WTC11 (cell line): Measurements from ENCODE around the gene SLC17A2. TPM values are rescaled to one million over a fixed set of nuclear protein-coding genes. Genes with fewer than 3 reads are reported as not detected.
A peak's percentile ranks its signal among the peaks of the same experiment; 100 is the strongest.

ENCODE experiments used
- ARID4B ChIP-seq: sonication (generic); formaldehyde crosslinking; IDR thresholded peaks from 2 replicates; pipeline ENCODE4 v1.8.0; 2023; ENCODE audit warnings: missing genetic modification reagents, mild to moderate bottlenecking, borderline replicate concordance
- ATF1 ChIP-seq: sonication (generic); formaldehyde crosslinking; IDR thresholded peaks from 2 replicates; pipeline ENCODE4 v1.8.1; 2023; ENCODE audit warnings: mild to moderate bottlenecking, moderate library complexity, missing genetic modification reagents
- ATF6 ChIP-seq: sonication (generic); formaldehyde crosslinking; IDR thresholded peaks from 2 replicates; pipeline ENCODE4 v1.8.1; 2023; ENCODE audit warnings: mild to moderate bottlenecking, missing genetic modification reagents
- CREB1 ChIP-seq: sonication (generic); formaldehyde crosslinking; IDR thresholded peaks from 2 replicates; pipeline ENCODE4 v1.8.0; 2023; ENCODE audit warnings: mild to moderate bottlenecking, missing genetic modification reagents
- EMX1 ChIP-seq: fragments of 250-450 bp; sonication (Bioruptor Pico); IDR thresholded peaks from 2 replicates; pipeline ENCODE4 v1.8.0; 2021; ENCODE audit warnings: mild to moderate bottlenecking
- FOXP1 ChIP-seq: sonication (generic); formaldehyde crosslinking; IDR thresholded peaks from 2 replicates; pipeline ENCODE4 v1.8.0; 2022; ENCODE audit warnings: missing genetic modification reagents, mild to moderate bottlenecking, moderate library complexity, borderline replicate concordance
- GRHL2 ChIP-seq: fragments of 250-450 bp; sonication (Bioruptor Pico); IDR thresholded peaks from 2 replicates; pipeline ENCODE4 v1.8.0; 2022; ENCODE audit warnings: mild to moderate bottlenecking, moderate library complexity; ENCODE audit not compliant: insufficient replicate concordance, severe bottlenecking
- HMGA2 ChIP-seq: fragments of 250-450 bp; sonication (Bioruptor Pico); IDR thresholded peaks from 2 replicates; pipeline ENCODE4 v1.4.0; 2021; ENCODE audit warnings: mild to moderate bottlenecking, moderate library complexity
- IRF1 ChIP-seq: sonication (generic); formaldehyde crosslinking; IDR thresholded peaks from 2 replicates; pipeline ENCODE4 v1.8.0; 2023; ENCODE audit warnings: missing genetic modification reagents
- JAZF1 ChIP-seq: fragments of 250-450 bp; sonication (Bioruptor Pico); IDR thresholded peaks from 2 replicates; pipeline ENCODE4 v1.9.0; 2021; ENCODE audit warnings: moderate library complexity, mild to moderate bottlenecking, inconsistent platforms
- OVOL2 ChIP-seq: fragments of 250-450 bp; sonication (Bioruptor Pico); IDR thresholded peaks from 2 replicates; pipeline ENCODE4 v1.9.0; 2021; ENCODE audit warnings: mild to moderate bottlenecking, borderline replicate concordance
- PRDM15 ChIP-seq: sonication (generic); formaldehyde crosslinking; IDR thresholded peaks from 2 replicates; pipeline ENCODE4 v1.8.0; 2022; ENCODE audit warnings: missing genetic modification reagents
- PRRX2 ChIP-seq: fragments of 250-450 bp; sonication (Bioruptor Pico); IDR thresholded peaks from 2 replicates; pipeline ENCODE4 v1.8.0; 2021; ENCODE audit warnings: mild to moderate bottlenecking
- SMAD4 ChIP-seq: sonication (generic); formaldehyde crosslinking; IDR thresholded peaks from 2 replicates; pipeline ENCODE4 v1.8.0; 2022; ENCODE audit warnings: mild to moderate bottlenecking, missing genetic modification reagents
- SOX15 ChIP-seq: fragments of 250-450 bp; sonication (Bioruptor Pico); IDR thresholded peaks from 2 replicates; pipeline ENCODE4 v1.9.0; 2021; ENCODE audit warnings: mild to moderate bottlenecking
- STAT6 ChIP-seq: sonication (generic); formaldehyde crosslinking; conservative IDR thresholded peaks from 2 replicates; pipeline ENCODE4 v1.8.1; 2023; ENCODE audit warnings: mild to moderate bottlenecking, low read depth, missing genetic modification reagents, moderate library complexity
- USF1 ChIP-seq: sonication (generic); formaldehyde crosslinking; IDR thresholded peaks from 2 replicates; pipeline ENCODE4 v1.8.0; 2022; ENCODE audit warnings: mild to moderate bottlenecking, missing genetic modification reagents
- ZBTB43 ChIP-seq: sonication (generic); formaldehyde crosslinking; IDR thresholded peaks from 2 replicates; pipeline ENCODE4 v1.8.1; 2023; ENCODE audit warnings: mild to moderate bottlenecking, missing genetic modification reagents
- ZNF138 ChIP-seq: sonication (generic); formaldehyde crosslinking; conservative IDR thresholded peaks from 2 replicates; pipeline ENCODE4 v1.8.1; 2022; ENCODE audit warnings: mild to moderate bottlenecking, moderate library complexity, missing genetic modification reagents
- ZNF263 ChIP-seq: sonication (generic); formaldehyde crosslinking; IDR thresholded peaks from 2 replicates; pipeline ENCODE4 v1.8.1; 2022; ENCODE audit warnings: low read depth, mild to moderate bottlenecking, moderate library complexity, missing genetic modification reagents
- ZNF396 ChIP-seq: fragments of 250-450 bp; sonication (Bioruptor Pico); IDR thresholded peaks from 2 replicates; pipeline ENCODE4 v1.8.0; 2021; ENCODE audit warnings: mild to moderate bottlenecking, moderate library complexity, borderline replicate concordance
- ZNF671 ChIP-seq: fragments of 250-450 bp; sonication (Bioruptor Pico); IDR thresholded peaks from 2 replicates; pipeline ENCODE4 v1.8.0; 2021; ENCODE audit warnings: mild to moderate bottlenecking
- ZSCAN18 ChIP-seq: fragments of 250-450 bp; sonication (Bioruptor Pico); IDR thresholded peaks from 2 replicates; pipeline ENCODE4 v2.1.2; 2022; ENCODE audit warnings: mild to moderate bottlenecking, moderate library complexity
- total RNA-seq: library from RNA; stranded (reverse); gene quantifications from 3 replicates; pipeline ENCODE4 v1.2.3, GENCODE V29; 2021

Gene SLC17A2
- total RNA-seq, 1 experiment from 2014 or later, result not detected

- TF ChIP-seq USF1 (CRISPR knock-in tag), result 0 out of 2 replicates have a peak, but pooled peaks have one; percentile 13
- no peak for TF ChIP-seq ZNF671 (CRISPR knock-in tag)
- TF ChIP-seq OVOL2, result no peak
- no peak for TF ChIP-seq JAZF1
- no peak for TF ChIP-seq CREB1
- TF ChIP-seq ZBTB43 (CRISPR knock-in tag), result peak; percentile 93
- TF ChIP-seq EMX1 (CRISPR knock-in tag), result no peak; the same call in 1 of the 2 replicates
- TF ChIP-seq PRRX2 (CRISPR knock-in tag), result no peak
- no peak for TF ChIP-seq PRDM15 (CRISPR knock-in tag)
- no peak for TF ChIP-seq HMGA2
- no peak for TF ChIP-seq SOX15 (CRISPR knock-in tag)
- no peak for TF ChIP-seq ATF6 (CRISPR knock-in tag)
- TF ChIP-seq ARID4B, result 0 out of 2 replicates have a peak, but pooled peaks have one; percentile 30
- TF ChIP-seq IRF1, result no peak
- no peak for TF ChIP-seq GRHL2 (CRISPR knock-in tag)
- no peak for TF ChIP-seq ZNF396 (CRISPR knock-in tag)
- TF ChIP-seq ZSCAN18 (CRISPR knock-in tag), result no peak
- no peak for TF ChIP-seq ATF1 (CRISPR knock-in tag)
- no peak for TF ChIP-seq ZNF138 (CRISPR knock-in tag)
- peak; percentile 83; the same call in 1 of the 2 replicates for TF ChIP-seq FOXP1 (CRISPR knock-in tag)
- no peak for TF ChIP-seq STAT6 (CRISPR knock-in tag)
- no peak for TF ChIP-seq ZNF263
- TF ChIP-seq SMAD4 (CRISPR knock-in tag), result no peak
Measured at GRCh38 chr6:25882051-25882496, 48.4 kb downstream of the SLC17A2 start (continued).
